Stimulated activated CD8-positive, alpha-beta memory T cell treated with anti-CD3 and anti-CD28 coated beads, Interleukin-7, amount 100 ng/mL, for 1 hour (primary cell): ENCODE results near the gene MYL7.

Experiments used
- DNase-seq, 2 donors: peaks; one replicate each; pipeline ENCODE4 v3.0.0-alpha.2; 2020; ENCODE audit warnings: low read depth in 2 of 2

MYL7 gene

GRCh38 chr7:44112231-44112996 lies 28.7 kb downstream of the MYL7 start:
- DNase-seq = no peak

DNA sequence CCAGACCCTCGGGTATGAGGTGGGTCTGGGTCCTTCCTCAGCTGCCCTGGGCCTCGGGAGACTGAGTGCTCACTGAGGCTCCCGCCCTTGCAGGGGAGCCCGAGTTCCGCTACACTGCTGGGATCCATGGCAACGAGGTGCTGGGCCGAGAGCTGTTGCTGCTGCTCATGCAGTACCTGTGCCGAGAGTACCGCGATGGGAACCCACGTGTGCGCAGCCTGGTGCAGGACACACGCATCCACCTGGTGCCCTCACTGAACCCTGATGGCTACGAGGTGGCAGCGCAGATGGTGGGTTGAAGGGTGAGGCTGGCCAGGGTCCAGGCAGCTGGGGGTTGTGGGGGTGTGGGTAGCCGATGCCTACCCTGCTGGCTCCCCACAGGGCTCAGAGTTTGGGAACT lies 29.4 kb downstream of the MYL7 start:
- no peak for DNase-seq

DNA sequence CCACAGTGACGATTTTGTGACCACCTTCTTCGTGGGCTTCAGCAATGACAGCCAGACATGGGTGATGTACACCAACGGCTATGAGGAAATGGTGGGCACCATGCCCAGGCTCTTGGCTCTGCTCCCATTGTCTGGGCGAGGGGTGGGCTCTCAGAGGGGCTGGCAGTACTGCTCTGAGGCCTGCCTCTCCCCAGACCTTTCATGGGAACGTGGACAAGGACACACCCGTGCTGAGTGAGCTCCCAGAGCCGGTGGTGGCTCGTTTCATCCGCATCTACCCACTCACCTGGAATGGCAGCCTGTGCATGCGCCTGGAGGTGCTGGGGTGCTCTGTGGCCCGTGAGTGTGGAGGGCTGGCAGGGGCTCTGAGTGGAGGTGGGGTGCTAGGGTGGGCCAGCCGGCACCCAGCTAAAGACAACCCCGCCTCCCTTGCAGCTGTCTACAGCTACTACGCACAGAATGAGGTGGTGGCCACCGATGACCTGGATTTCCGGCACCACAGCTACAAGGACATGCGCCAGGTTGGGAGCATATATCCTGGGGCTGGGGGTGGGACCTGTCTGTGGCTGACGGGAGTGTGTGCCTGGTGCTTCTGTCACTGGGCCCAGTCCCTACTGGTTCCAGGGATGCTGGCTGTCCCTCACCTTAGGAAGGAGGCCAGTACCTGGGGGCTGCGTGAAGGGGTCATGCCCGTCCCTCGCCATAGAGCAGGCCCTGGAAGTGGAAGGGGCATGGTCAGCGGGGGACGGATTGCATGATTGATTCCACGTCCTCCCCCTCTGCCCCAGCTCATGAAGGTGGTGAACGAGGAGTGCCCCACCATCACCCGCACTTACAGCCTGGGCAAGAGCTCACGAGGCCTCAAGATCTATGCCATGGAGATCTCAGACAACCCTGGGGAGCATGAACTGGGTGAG lies 30.2 kb downstream of the MYL7 start:
- no peak for DNase-seq

DNA sequence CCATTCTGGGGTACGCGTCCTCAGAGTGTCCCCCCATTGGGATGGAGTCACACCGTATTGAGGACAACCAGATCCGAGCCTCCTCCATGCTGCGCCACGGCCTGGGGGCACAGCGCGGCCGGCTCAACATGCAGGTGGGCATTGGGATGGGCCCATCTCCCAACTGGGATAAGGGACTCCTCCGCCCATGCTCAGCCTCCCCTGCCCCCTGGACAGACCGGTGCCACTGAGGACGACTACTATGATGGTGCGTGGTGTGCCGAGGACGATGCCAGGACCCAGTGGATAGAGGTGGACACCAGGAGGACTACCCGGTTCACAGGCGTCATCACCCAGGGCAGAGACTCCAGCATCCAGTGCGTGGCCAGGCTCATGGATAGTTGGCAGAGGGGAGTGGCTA lies 31.1 kb downstream of the MYL7 start:
- DNase-seq = no peak

DNA sequence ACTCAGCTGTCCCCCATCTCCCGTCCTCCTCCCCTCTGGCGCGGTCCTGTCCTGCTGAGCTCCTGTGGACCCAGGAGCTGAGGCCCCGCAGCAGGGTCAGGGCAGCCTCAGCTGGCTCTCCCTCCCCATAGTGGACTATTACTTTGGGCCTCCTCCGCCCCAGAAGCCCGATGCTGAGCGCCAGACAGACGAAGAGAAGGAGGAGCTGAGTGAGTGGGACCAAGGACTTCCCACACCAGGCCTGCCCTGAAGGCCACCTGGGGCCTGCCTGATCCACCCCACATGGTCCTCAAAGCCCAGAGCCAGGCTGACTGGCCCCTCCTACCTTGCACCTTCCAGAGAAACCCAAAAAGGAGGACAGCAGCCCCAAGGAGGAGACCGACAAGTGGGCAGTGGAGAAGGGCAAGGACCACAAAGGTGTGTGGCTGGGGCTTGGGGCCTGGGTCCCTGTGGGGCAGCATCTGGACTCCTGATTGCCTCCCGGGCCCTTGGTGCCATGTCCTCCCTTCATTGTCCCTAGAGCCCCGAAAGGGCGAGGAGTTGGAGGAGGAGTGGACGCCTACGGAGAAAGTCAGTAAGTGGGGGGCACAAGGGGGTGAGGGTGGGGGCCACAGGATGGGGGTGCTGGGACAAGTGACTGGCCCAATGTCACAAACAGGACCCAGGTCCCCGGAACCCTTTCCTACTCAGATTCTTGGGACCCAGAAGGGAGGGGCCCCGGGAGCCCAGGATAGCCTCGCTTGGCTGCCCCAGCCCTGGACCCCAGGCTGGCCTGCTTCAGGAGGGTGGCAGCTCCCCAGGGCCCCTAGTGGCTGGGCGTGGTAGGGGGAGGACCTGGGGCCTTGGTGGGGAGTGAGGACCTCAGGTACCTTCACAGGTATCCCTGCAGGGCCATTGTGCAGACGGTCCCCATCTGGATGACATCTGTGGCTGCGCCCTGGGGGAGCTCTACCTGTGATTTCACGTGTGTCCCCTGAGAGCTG lies 32.1 kb downstream of the MYL7 start:
- DNase-seq = no peak

- no peak for DNase-seq
Measured at GRCh38 chr7:44107961-44108767, 33.0 kb downstream of the MYL7 start.

DNA sequence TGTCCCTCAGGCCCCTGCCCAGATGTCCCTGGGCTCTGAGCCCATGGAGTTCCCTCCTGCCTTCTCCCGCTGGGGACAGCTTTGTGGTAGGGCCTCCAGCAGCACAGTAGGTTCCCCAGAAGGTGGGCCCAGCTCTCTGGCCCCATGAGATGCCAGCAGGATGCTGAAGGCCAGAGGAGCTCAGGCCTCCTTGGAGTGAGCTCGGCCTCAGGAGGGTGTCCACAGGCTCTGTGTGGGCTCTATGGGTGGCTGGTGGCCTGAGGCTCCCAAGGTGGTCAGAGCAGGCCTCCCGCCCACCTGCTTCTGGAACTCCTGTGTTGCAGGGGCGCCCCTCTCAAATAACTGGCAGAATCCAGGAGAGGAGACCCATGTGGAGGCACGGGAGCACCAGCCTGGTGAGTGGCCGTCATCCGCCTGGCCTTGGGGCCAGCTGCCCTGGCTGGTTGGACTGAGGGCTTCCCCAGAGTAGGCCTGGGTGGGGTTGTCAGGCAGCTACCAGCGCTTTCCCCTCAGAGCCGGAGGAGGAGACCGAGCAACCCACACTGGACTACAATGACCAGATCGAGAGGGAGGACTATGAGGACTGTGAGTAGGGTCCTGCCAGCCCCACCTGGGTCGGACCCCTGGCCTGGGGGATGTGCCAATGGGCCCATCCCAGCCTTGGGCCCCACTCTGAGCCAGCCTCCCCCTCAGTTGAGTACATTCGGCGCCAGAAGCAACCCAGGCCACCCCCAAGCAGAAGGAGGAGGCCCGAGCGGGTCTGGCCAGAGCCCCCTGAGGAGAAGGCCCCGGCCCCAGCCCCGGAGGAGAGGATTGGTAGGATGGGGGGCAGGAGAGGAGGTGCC lies 33.8 kb downstream of the MYL7 start:
- DNase-seq = no peak

GRCh38 chr7:44106311-44107065 lies 34.6 kb downstream of the MYL7 start:
- no peak for DNase-seq

- no peak for DNase-seq
Measured at GRCh38 chr7:44105832-44106231, 35.3 kb downstream of the MYL7 start.

GRCh38 chr7:44104860-44105771 lies 36.0 kb downstream of the MYL7 start:
- DNase-seq = no peak

GRCh38 chr7:44103923-44104859 lies 36.9 kb downstream of the MYL7 start, which contains the start of gene AEBP1:
AEBP1 (plus strand) TSS chr7:44104345; CDS start chr7:44104666, 321 bp downstream.
- DNase-seq = no peak

- DNase-seq = no peak
Measured at GRCh38 chr7:44103566-44103922, 37.6 kb downstream of the MYL7 start.

DNA sequence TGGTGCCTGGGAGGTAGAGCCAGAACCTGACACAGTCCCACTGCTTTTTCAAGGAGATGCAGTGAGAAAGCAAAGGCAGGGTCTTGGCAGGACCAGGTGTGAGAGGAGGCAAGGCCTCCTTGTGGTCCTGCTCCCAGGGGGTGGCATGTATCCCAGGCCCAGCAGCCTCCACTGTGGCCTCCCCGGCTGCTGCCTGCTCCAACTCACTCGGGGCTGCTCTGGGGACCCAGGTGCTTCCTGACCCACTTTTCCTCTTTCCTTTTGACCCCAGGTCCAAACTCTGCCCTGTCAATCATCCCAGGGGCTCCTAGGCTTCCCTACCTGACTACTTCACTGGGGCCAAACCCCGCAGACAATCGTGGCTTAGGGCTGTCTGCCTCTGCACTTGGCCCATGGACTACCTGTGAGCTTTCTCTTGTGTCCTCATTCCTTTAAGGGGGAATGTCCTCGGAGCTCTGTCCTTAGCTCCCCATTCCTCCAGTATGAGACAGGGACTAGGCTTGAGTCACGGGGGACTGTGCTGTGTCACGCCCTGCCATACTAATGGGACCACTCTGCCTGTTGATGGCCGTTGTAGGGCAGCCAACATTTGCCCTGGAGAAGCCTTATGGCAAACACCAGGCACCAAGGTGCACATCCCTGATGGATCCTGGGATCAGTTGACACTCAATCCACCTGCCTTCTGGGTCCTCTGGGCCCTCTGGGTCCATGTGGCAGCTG lies 38.1 kb downstream of the MYL7 start:
- no peak for DNase-seq

- DNase-seq = no peak
Measured at GRCh38 chr7:44101966-44102845, 38.9 kb downstream of the MYL7 start.

DNA sequence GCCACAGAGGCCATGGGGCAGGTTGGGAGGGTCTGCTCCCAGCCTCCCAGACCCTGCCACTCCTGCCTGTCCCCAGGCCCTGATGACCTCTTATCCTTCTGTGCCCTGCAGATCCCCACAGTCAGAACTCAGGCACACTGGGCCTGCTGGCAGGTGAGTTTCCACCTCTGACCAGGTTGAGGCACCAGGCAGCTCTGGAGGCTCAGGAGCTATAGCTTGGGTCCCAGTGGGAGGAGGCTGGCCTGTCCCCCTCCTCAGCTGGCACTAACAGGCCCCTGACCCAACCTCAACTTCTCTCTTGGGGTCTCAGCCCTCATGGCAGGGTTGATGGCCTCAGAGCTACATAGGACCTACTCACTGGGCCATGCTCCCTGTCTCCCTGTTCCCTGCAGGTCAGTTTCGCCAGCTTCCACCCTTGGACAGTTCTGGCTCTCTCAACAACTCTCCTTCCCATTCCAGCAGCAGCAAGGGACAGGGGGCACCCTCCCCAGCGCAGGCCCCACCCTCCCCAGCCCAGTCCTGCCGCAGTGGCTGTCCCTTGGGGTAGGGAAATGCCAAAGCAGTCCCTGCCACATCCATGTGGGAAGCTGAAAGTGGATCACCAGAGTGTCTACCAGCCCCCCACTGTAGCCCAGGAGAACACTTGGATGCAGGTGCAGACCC lies 39.7 kb downstream of the MYL7 start:
- DNase-seq = no peak
